ENCODE results near the gene SELENOV. TPM values are rescaled to one million over a fixed set of nuclear protein-coding genes. Genes with fewer than 3 reads are reported as not detected.

The SELENOV gene
- total RNA-seq, 6 donors from 2014 or later, result not detected

- WGBS, 2 donors, result 1% methylated on average over 14 to 40 of the region's 40 CpGs
- DNase-seq (peak in 1 of 2 donors; percentile 85), ATAC-seq (ENCODE audit: low FRiP score in 2 of 2) (peak in 1 of 2 donors; percentile 24)
- Histone ChIP-seq H3K4me3 (no peak overlapping the region), H3K27me3 (peaks cover 0 to 26% (median 19%) of the 10 kb centered on the region in 4 donors), H3K9me3 (no peaks in the 10 kb centered on the region), H3K4me1 (peaks cover 14 to 27% (median 24%) of the 10 kb centered on the region in 4 donors), H3K36me3 (no peaks in the 10 kb centered on the region), H3K27ac (no peak overlapping the region)
- no peak for TF ChIP-seq CTCF (IDR thresholded peaks at IDR 0.05)
Measured at GRCh38 chr19:39497996-39498797, 16.7 kb upstream of the SELENOV start.

DNA sequence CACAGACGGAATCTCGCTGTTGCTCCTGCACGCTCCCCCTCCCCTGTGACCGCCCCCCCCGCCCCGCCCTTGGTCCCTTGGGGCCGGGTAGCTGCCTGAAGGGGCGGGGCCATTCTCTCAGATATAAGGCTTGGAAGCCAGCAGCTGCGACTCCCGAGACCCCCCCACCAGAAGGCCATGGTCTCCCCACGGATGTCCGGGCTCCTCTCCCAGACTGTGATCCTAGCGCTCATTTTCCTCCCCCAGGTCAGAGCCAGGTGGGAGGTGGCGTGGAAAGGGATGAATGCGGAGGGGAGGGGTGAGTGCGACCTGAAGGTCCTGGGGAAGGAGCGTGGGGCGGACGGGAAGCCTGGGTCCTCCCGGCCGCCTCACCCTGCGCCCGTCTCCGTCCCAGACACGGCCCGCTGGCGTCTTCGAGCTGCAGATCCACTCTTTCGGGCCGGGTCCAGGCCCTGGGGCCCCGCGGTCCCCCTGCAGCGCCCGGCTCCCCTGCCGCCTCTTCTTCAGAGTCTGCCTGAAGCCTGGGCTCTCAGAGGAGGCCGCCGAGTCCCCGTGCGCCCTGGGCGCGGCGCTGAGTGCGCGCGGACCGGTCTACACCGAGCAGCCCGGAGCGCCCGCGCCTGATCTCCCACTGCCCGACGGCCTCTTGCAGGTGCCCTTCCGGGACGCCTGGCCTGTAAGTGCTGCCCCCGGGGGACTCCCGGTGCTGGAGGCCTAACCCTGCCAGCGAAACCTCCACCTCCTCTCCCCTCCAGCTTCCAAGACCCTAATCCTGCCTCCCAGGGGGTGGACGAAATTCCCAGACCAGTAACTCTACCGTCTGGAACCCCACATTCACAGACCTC is 15.9 kb upstream of the SELENOV start, which contains the start of gene DLL3:
Gene DLL3 (plus strand): TSS at position 150 of the 845 bp plus-strand sequence. CDS start 28 bp downstream, at position 178.
- H3K4me3 ChIP-seq, result no peak within 1 kb of the TSS
- DNase-seq (peak in 1 of 2 donors; percentile 85), ATAC-seq (ENCODE audit: low FRiP score in 2 of 2) (no peak)
- TF ChIP-seq CTCF (IDR thresholded peaks at IDR 0.05), result no peak
- TF ChIP-seq POLR2AphosphoS5 (IDR thresholded peaks at IDR 0.05), result no peak
- no peak for TF ChIP-seq EP300 (IDR thresholded peaks at IDR 0.05)
- TF ChIP-seq POLR2A (IDR thresholded peaks at IDR 0.05), result no peak
- no peaks in the 10 kb centered on the region for H3K9me3 ChIP-seq
- peaks cover 0 to 29% (median 19%) of the 10 kb centered on the region in 4 donors for H3K27me3 ChIP-seq
- H3K36me3 ChIP-seq, result no peaks in the 10 kb centered on the region
- H3K4me1 ChIP-seq, result peaks cover 14 to 27% (median 24%) of the 10 kb centered on the region in 4 donors
- 3 to 6% methylated on average over 22 to 24 of the region's 60 CpGs for WGBS, 2 donors
- no peak within 1 kb of the TSS for H3K27ac ChIP-seq

GRCh38 chr19:39499932-39500331 is 15.0 kb upstream of the SELENOV start:
- H3K36me3 ChIP-seq, result no peaks in the 10 kb centered on the region
- 78 to 79% methylated on average over 8 of the region's 8 CpGs for WGBS, 2 donors
- H3K27ac ChIP-seq, result no peak overlapping the region
- H3K4me1 ChIP-seq, result peaks cover 14 to 27% (median 24%) of the 10 kb centered on the region in 4 donors
- H3K4me3 ChIP-seq, result no peak overlapping the region
- no peak for TF ChIP-seq EP300 (IDR thresholded peaks at IDR 0.05)
- no peak for TF ChIP-seq POLR2AphosphoS5 (IDR thresholded peaks at IDR 0.05)
- no peak for TF ChIP-seq CTCF (IDR thresholded peaks at IDR 0.05)
- no peak for TF ChIP-seq POLR2A (IDR thresholded peaks at IDR 0.05)
- no peak for DNase-seq
- peaks cover 0 to 35% (median 20%) of the 10 kb centered on the region in 4 donors for H3K27me3 ChIP-seq
- no peaks in the 10 kb centered on the region for H3K9me3 ChIP-seq
- ATAC-seq (ENCODE audit: low FRiP score in 2 of 2), result no peak

GRCh38 chr19:39500543-39500942 is 14.4 kb upstream of the SELENOV start:
- Histone ChIP-seq H3K27me3 (peaks cover 0 to 35% (median 22%) of the 10 kb centered on the region in 4 donors), H3K4me1 (peaks cover 14 to 27% (median 24%) of the 10 kb centered on the region in 4 donors), H3K4me3 (no peak overlapping the region), H3K27ac (no peak overlapping the region), H3K36me3 (no peaks in the 10 kb centered on the region), H3K9me3 (no peaks in the 10 kb centered on the region)
- ATAC-seq (ENCODE audit: low FRiP score in 2 of 2), result no peak
- TF ChIP-seq CTCF (IDR thresholded peaks at IDR 0.05) (no peak), POLR2A (IDR thresholded peaks at IDR 0.05) (no peak), POLR2AphosphoS5 (IDR thresholded peaks at IDR 0.05) (no peak), EP300 (IDR thresholded peaks at IDR 0.05) (no peak)
- DNase-seq, result no peak
- 52 to 72% methylated on average over 2 to 4 of the region's 4 CpGs for WGBS, 2 donors
